Mesendoderm (in vitro differentiated cells): ENCODE results near the gene TREM2.

Source experiments
- DNase-seq: peaks from one replicate; pipeline ENCODE4 v3.0.0; 2013
- H2AK5ac ChIP-seq: 2 replicates; pipeline ENCODE4 v1.6.1; 2013; ENCODE audit warnings: low read length, inconsistent platforms
- H2BK120ac ChIP-seq: 2 replicates; pipeline ENCODE4 v1.6.1; 2013; ENCODE audit warnings: low read depth, mild to moderate bottlenecking, low read length, moderate library complexity, mixed read lengths
- H2BK15ac ChIP-seq: replicated peaks from 2 replicates; pipeline ENCODE4 v1.6.1; 2013; ENCODE audit warnings: low read depth, mild to moderate bottlenecking, moderate library complexity
- H2BK5ac ChIP-seq: 2 replicates; pipeline ENCODE4 v1.6.1; 2013; ENCODE audit warnings: low read length, inconsistent platforms
- H3K18ac ChIP-seq: 2 replicates; pipeline ENCODE4 v1.6.1; 2013; ENCODE audit warnings: mild to moderate bottlenecking, low read length, mixed read lengths
- H3K23ac ChIP-seq: one replicate; pipeline ENCODE4 v1.6.1; 2013; ENCODE audit warnings: low read length
- H3K27ac ChIP-seq: 2 replicates; pipeline ENCODE4 v1.5.1; 2013; ENCODE audit warnings: low read depth, mild to moderate bottlenecking, inconsistent platforms, low read length, moderate library complexity
- H3K27me3 ChIP-seq: 2 replicates; pipeline ENCODE4 v1.6.1; 2013; ENCODE audit warnings: low read length, control low read depth, mild to moderate bottlenecking, inconsistent platforms; ENCODE audit not compliant: insufficient read depth, poor library complexity
- H3K36me3 ChIP-seq: 2 replicates; pipeline ENCODE4 v1.6.1; 2013; ENCODE audit warnings: low read length, inconsistent platforms; ENCODE audit not compliant: control insufficient read depth, insufficient read depth
- H3K4ac ChIP-seq: one replicate; pipeline ENCODE4 v1.6.1; 2013; ENCODE audit warnings: low read depth, mild to moderate bottlenecking, low read length, moderate library complexity
- H3K4me1 ChIP-seq: 2 replicates; pipeline ENCODE4 v1.6.1; 2013; ENCODE audit warnings: low read depth, low read length, inconsistent platforms; ENCODE audit not compliant: control insufficient read depth
- H3K4me2 ChIP-seq: 2 replicates; pipeline ENCODE4 v1.6.1; 2013; ENCODE audit warnings: low read length
- H3K4me3 ChIP-seq: 2 replicates; pipeline ENCODE4 v1.5.1; 2013; ENCODE audit warnings: mild to moderate bottlenecking, low read length
- H3K56ac ChIP-seq: one replicate; pipeline ENCODE4 v1.6.1; 2013; ENCODE audit warnings: low read length
- H3K79me1 ChIP-seq: 2 replicates; pipeline ENCODE4 v1.6.1; 2013; ENCODE audit warnings: low read length, inconsistent platforms
- H3K79me2 ChIP-seq: 2 replicates; pipeline ENCODE4 v1.6.1; 2013; ENCODE audit warnings: mild to moderate bottlenecking, low read length; ENCODE audit not compliant: control insufficient read depth, insufficient read depth
- H3K9ac ChIP-seq: 2 replicates; pipeline ENCODE4 v1.6.1; 2013; ENCODE audit warnings: low read length, inconsistent platforms
- H4K5ac ChIP-seq: one replicate; pipeline ENCODE4 v1.6.1; 2013; ENCODE audit warnings: low read length
- H4K8ac ChIP-seq: one replicate; pipeline ENCODE4 v1.6.1; 2013; ENCODE audit warnings: low read depth, mild to moderate bottlenecking, control low read depth, low read length, moderate library complexity
- WGBS: extraction: QIAGEN DNeasy Blood & Tissue Kit; methylation state at CpG from one replicate; pipeline ENCODE4 v1.1.7; 2013; ENCODE audit warnings: low lambda C conversion rate, missing lambda C conversion rate; ENCODE audit not compliant: insufficient coverage; ENCODE audit errors: extremely low coverage; 5-methylcytosine and 5-hydroxymethylcytosine counted together

Gene TREM2

DNA sequence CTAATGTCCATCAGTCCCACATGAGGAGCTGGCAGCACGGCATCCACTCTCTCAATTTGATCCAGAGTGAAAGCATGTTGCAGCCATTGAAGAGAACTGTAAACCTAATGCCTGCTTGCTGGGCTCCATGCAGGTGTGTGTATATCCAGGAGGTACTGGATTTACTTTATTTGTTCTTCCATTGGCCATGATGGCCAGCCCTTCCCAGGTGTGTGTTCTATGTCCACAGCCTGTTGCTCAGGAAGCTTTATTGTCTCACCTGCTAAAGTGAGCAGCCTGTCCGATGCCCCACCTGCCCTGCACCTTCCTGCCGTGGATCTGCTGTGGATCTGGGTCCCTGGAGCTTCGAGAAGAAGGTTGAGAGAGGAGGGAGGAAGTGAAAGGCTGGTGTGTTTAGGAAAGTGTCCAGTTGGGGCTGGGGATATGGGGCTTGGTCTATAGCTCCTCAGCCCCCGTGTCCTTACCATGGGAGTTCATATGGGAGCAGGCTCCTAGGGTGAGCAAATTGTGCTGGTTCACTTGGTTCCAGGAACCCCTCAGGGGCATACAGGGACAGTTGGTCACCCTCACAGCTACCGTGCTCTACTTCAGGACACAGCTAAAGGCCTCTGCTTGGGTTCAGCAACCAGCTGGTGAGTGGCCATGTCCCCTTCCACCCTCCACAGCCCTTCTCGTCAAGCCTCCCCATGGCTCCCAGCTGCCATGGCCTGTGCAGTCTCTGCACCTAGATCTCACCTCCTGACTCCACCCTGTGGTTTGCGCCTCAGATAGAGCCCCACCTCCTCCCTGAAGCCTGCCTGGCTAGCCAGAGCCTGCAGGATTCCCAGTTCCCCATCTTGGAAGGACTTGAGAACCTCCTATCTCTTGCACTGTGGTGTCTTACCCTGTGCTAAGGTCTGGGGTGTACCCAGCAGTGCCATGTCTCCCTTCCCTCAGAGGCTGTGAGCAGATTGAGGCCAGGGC lies 25.3 kb upstream of the TREM2 start:
- H2BK5ac ChIP-seq: no peak overlapping the region
- no peak overlapping the region for H2BK120ac ChIP-seq
- WGBS: no CpG with 5 or more reads among the region's 8 CpGs
- no peaks in the 10 kb centered on the region for H3K79me1 ChIP-seq
- no peak overlapping the region for H3K23ac ChIP-seq
- H4K8ac ChIP-seq: no peak overlapping the region
- H3K4me1 ChIP-seq: no peaks in the 10 kb centered on the region
- H3K18ac ChIP-seq: no peak overlapping the region
- H3K36me3 ChIP-seq: no peaks in the 10 kb centered on the region
- no peak overlapping the region for H3K27ac ChIP-seq
- no peak overlapping the region for H4K5ac ChIP-seq
- H3K56ac ChIP-seq: no peak overlapping the region
- H3K4me3 ChIP-seq: no peak overlapping the region
- H2BK15ac ChIP-seq: no peak overlapping the region
- no peak overlapping the region for H2AK5ac ChIP-seq
- no peaks in the 10 kb centered on the region for H3K27me3 ChIP-seq
- no peak overlapping the region for H3K4me2 ChIP-seq
- H3K9ac ChIP-seq: no peak overlapping the region
- no peak overlapping the region for H3K4ac ChIP-seq
- no peak for DNase-seq
- no peaks in the 10 kb centered on the region for H3K79me2 ChIP-seq

DNA sequence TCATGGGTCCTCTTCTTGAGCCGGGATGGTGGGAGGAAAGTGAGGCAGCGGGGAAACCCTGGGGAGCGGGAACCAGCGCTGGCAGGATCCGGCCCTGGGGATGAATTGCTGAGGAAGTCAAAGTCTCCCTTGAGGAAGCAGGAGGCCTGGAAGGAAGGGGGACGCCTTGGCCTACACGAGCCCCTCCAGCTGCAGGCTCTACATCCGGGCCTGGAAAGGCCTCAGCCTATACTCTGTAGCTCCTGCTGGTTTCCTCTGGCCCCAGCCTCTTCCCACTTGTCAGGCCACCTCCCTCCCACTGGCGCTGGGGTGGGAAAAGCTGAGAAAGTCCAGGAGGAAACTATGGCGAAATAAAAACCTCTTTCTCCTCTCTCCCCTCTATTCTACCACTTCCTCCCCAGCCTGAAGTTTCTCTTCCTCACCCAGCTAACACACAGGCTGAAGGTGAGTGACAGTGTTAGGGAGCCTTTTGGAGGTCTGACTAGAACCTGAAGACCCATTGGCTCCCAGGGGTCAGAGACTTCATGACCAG lies 23.2 kb upstream of the TREM2 start:
- Histone ChIP-seq H3K9ac (no peak overlapping the region), H3K79me2 (no peaks in the 10 kb centered on the region), H3K4me2 (no peak overlapping the region), H3K18ac (no peak overlapping the region), H2BK5ac (no peak overlapping the region), H3K4me1 (no peaks in the 10 kb centered on the region), H3K27ac (no peak overlapping the region), H3K4ac (no peak overlapping the region), H4K5ac (no peak overlapping the region), H2AK5ac (no peak overlapping the region), H3K27me3 (no peaks in the 10 kb centered on the region), H4K8ac (no peak overlapping the region), H2BK120ac (no peak overlapping the region), H3K23ac (no peak overlapping the region), H3K4me3 (no peak overlapping the region), H2BK15ac (no peak overlapping the region), H3K56ac (no peak overlapping the region), H3K79me1 (no peaks in the 10 kb centered on the region), H3K36me3 (no peaks in the 10 kb centered on the region)
- no CpG with 5 or more reads among the region's 10 CpGs for whole genome bisulfite sequencing
- no peak for DNase-seq

DNA sequence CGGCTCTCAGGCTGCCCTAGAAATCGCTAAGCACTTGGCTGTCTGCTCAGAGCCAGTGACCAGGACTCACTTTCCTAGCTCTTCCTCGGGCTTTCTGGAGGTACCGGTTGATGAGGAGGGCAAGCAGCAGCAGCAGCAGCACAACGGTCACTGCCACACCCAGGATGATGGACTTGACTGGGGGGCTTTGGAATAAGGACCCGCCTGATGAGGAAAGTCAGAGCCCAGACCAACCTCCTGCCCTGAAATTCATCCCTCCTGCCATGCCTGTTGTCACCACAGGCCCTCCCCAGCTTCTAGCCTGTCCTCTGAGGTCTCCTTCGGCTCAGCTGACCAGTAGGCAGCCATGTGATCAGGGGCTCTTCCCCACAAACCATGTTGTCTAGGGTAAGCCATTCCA lies 21.8 kb upstream of the TREM2 start:
- Histone ChIP-seq H3K79me1 (no peaks in the 10 kb centered on the region), H3K36me3 (no peaks in the 10 kb centered on the region), H3K56ac (no peak overlapping the region), H3K27me3 (no peaks in the 10 kb centered on the region), H4K5ac (no peak overlapping the region), H3K79me2 (no peaks in the 10 kb centered on the region), H3K4me3 (no peak overlapping the region), H3K27ac (no peak overlapping the region), H3K4me2 (no peak overlapping the region), H4K8ac (no peak overlapping the region), H2BK5ac (no peak overlapping the region), H2AK5ac (no peak overlapping the region), H3K23ac (no peak overlapping the region), H3K18ac (no peak overlapping the region), H2BK15ac (no peak overlapping the region), H3K4ac (no peak overlapping the region), H3K4me1 (no peaks in the 10 kb centered on the region), H2BK120ac (no peak overlapping the region), H3K9ac (no peak overlapping the region)
- WGBS: no CpG with 5 or more reads among the region's 7 CpGs
- DNase-seq: no peak

DNA sequence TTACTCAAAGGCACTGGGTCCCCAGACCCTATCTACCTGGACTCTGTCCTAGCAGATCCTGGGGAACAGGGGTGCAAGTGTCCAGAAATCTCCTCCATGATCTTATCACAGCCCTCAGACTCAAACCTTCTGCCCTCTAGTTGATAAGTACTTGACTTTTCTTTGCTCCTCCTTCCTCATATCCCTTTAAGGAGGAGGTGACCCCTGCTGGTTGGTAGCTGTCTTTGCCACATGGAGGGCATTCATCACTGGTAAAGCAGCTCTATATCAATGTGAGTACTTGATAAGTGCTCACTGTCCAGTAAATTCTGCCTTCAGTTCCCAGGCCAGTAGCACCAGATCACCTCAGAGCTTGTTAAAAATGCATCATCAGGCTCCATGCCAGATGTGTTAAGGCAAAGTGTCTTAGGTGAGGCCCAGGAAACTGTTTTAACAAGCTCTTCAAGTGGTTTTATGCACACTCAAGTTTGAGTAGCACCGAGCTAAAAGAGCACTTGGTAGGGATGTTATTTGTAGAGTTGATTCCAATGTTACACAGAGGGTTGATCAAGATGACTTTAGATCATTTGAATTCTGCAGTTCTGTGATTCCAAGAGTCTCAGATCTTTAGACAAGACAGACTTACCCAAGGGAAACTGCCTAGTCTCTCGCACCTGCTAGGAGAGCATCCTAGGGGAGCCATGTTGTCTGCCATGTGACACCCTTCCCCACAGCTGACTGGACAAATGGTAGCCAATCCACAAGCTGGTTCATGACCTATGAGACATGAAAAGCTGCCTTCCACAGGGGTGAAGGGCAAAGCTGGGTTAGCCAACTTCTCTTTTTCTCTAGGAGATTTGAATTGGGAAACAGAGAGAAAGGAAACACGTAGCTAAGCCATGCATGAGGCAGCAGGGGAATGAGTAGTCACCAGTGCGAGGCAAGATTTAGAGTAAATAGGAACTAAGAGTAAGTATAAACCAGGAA lies 19.4 kb upstream of the TREM2 start:
- H3K4me1 ChIP-seq: no peaks in the 10 kb centered on the region
- H3K4ac ChIP-seq: no peak overlapping the region
- no peak overlapping the region for H4K5ac ChIP-seq
- H3K4me2 ChIP-seq: no peak overlapping the region
- no peaks in the 10 kb centered on the region for H3K79me1 ChIP-seq
- H3K18ac ChIP-seq: no peak overlapping the region
- no peak overlapping the region for H3K27ac ChIP-seq
- H3K56ac ChIP-seq: no peak overlapping the region
- H3K79me2 ChIP-seq: no peaks in the 10 kb centered on the region
- no peak overlapping the region for H2BK15ac ChIP-seq
- peak; percentile 83 for DNase-seq
- no peak overlapping the region for H4K8ac ChIP-seq
- no peaks in the 10 kb centered on the region for H3K36me3 ChIP-seq
- H3K27me3 ChIP-seq: no peaks in the 10 kb centered on the region
- no peak overlapping the region for H3K9ac ChIP-seq
- H3K4me3 ChIP-seq: no peak overlapping the region
- H2AK5ac ChIP-seq: no peak overlapping the region
- no peak overlapping the region for H3K23ac ChIP-seq
- H2BK120ac ChIP-seq: no peak overlapping the region
- H2BK5ac ChIP-seq: no peak overlapping the region
- WGBS: no CpG with 5 or more reads among the region's 4 CpGs

DNA sequence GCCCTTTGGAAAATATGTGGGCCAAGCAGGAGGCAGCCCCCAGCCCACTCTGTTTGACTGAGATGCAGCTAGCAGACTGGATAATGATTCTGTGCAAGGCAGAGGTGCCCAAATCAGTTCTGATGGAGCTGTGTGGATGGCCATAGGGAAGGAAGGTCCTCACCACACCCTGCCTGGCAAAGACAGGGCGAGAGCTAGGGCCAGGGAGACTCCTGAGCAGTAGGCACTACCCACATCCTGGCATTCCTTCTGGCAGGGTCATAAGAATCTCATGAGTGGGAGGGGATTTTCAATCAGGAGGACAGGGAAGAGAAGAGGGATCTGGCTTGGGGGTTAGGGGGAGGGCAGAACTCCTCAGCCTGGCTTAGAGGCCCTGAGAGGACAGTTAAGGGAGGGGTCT lies 18.6 kb upstream of the TREM2 start:
- H4K8ac ChIP-seq: no peak overlapping the region
- H3K23ac ChIP-seq: no peak overlapping the region
- H3K27ac ChIP-seq: no peak overlapping the region
- H3K9ac ChIP-seq: no peak overlapping the region
- no peak overlapping the region for H3K18ac ChIP-seq
- no peak overlapping the region for H4K5ac ChIP-seq
- no peak overlapping the region for H2BK5ac ChIP-seq
- H2BK15ac ChIP-seq: no peak overlapping the region
- WGBS: no CpG with 5 or more reads among the region's 1 CpG
- no peak overlapping the region for H3K4ac ChIP-seq
- peak overlapping the region; percentile 20 for H3K56ac ChIP-seq
- H3K4me2 ChIP-seq: no peak overlapping the region
- no peaks in the 10 kb centered on the region for H3K79me1 ChIP-seq
- no peaks in the 10 kb centered on the region for H3K36me3 ChIP-seq
- H3K27me3 ChIP-seq: no peaks in the 10 kb centered on the region
- no peaks in the 10 kb centered on the region for H3K79me2 ChIP-seq
- H3K4me1 ChIP-seq: no peaks in the 10 kb centered on the region
- no peak for DNase-seq
- no peak overlapping the region for H2AK5ac ChIP-seq
- no peak overlapping the region for H3K4me3 ChIP-seq
- H2BK120ac ChIP-seq: no peak overlapping the region
